HG03060 (cell line): Measurements from ENCODE around the gene TBCCD1.
"Not testable (repeated sequence)": the region's sequence is repeated elsewhere in the genome, so short reads cannot be mapped to it uniquely, and the experiment has no call there.

Experiments
- ATAC-seq: cut with Tn5 transposase; IDR thresholded peaks from one replicate; pipeline ENCODE4 v1.9.1; 2021; ENCODE audit warnings: low read depth, moderate number of reproducible peaks; ENCODE audit not compliant: unreplicated experiment

The TBCCD1 gene

DNA sequence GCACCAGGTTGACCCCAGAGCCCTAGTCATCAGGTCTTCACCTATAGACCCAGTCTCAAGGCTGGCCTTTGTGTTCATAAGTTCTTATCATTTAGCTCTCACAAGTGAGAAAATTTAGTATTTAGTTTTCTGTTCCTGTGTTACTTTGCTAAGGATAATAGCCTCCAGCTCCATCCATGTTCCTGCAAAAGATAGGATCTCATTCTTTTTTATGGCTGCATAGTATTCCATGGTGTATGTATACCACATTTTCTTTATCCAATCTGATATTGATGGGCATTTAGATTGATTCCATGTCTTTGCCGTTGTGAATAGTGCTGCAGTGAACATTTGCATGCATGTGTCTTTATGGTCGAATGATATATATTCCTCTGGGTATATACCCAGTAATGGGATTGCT, 69.1 kb downstream of the TBCCD1 start:
- not testable (repeated sequence) for ATAC-seq

DNA sequence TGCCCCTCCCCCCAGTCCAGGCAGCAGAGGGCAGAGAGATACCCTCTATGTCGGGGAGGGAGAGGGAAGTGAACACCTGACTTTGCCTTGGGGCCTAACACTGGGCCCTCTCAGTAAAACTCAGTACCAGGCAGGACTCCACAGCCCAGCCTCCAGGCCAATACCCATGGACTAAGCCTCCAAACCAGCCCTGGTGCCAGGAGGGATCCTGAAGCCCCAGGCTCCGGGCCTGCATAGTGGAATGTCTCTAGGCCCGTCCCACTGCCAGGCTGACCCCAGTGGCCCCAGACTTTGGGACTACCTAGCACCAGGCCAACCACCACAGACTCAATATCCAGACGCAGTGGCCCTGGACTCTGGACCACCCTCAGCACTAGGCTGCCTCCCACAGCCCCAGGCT, 69.5 kb downstream of the TBCCD1 start:
- no peak for ATAC-seq

DNA sequence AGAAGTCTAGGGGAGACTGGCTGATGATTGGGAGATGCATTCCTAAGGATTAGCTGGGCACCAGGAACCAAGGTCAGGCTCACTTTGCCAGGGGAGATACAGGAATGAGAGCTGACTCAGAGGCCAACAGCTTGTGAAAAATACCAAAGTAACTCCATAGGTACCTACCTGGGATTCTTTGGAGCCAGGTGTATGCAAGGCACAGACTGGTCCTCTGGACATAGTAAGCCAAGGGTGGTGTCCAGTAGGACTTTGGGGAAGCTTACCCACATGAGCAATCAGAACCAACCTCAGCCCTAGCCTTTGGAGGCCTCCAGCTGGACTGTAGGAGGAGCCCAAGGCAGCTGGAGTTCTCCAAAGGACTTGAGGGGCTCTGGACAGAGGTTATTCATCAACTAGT, 70.5 kb downstream of the TBCCD1 start:
- no peak for ATAC-seq
